Uterus (tissue), 2 donors: ENCODE data around the gene MOV10.

Experiments used
- CTCF ChIP-seq, 4 experiments: fragments of 200-600 bp in 2 of 4; fragments of 450-650 bp in 2 of 4; sonication (generic) in 2 of 4; IDR thresholded peaks; one replicate each; pipeline ENCODE4 v1.5.1; 2016 to 2019; ENCODE audit warnings: antibody characterized with exemption in 4 of 4, mild to moderate bottlenecking in 2 of 4, moderate library complexity in 1 of 4
- POLR2A ChIP-seq, 2 donors: fragments of 450-650 bp; IDR thresholded peaks; one replicate each; pipeline ENCODE4 v1.6.1; 2016; ENCODE audit warnings: antibody characterized with exemption in 2 of 2, mild to moderate bottlenecking in 1 of 2, moderate library complexity in 1 of 2

GRCh38 chr1:112708489-112708888 is 34.0 kb downstream of the MOV10 start:
- TF ChIP-seq POLR2A (IDR thresholded peaks at IDR 0.05) (no peak), CTCF (IDR thresholded peaks at IDR 0.05) (no peak)
